ENCODE data around the gene FFAR3.
"Not testable (repeated sequence)": the region's sequence is repeated elsewhere in the genome, so short reads cannot be mapped to it uniquely, and the experiment has no call there.

Gene FFAR3

GRCh38 chr19:35377656-35378055 is 19.4 kb downstream of the FFAR3 start:
- no peaks in the 10 kb centered on the region for H3K4me1 ChIP-seq (ENCODE audit: control insufficient read depth, insufficient read depth, low read length)
- no peak overlapping the region for H3K9ac ChIP-seq (ENCODE audit: low read length in 2 of 2)
- peaks cover 0 to 4% of the 10 kb centered on the region in 2 donors for H3K9me3 ChIP-seq (ENCODE audit: control insufficient read depth in 2 of 2, low read length in 2 of 2)
- H3K27ac ChIP-seq (ENCODE audit: low read length): no peak overlapping the region
- H3K27me3 ChIP-seq (ENCODE audit: control insufficient read depth in 1 of 2, insufficient read depth in 2 of 2, low read length in 2 of 2): no peaks in the 10 kb centered on the region
- no peak overlapping the region for H3K4me3 ChIP-seq (ENCODE audit: low read length in 2 of 2)
- H3K36me3 ChIP-seq (ENCODE audit: control insufficient read depth in 2 of 2, insufficient read depth in 2 of 2, low read length in 2 of 2): no peaks in the 10 kb centered on the region

GRCh38 chr19:35378356-35378755 is 20.1 kb downstream of the FFAR3 start:
- Histone ChIP-seq H3K4me1 (ENCODE audit: control insufficient read depth, insufficient read depth, low read length) (no peaks in the 10 kb centered on the region), H3K9me3 (ENCODE audit: control insufficient read depth in 2 of 2, low read length in 2 of 2) (peaks cover 0 to 4% of the 10 kb centered on the region in 2 donors), H3K4me3 (ENCODE audit: low read length in 2 of 2) (no peak overlapping the region), H3K27me3 (ENCODE audit: control insufficient read depth in 1 of 2, insufficient read depth in 2 of 2, low read length in 2 of 2) (no peaks in the 10 kb centered on the region), H3K9ac (ENCODE audit: low read length in 2 of 2) (no peak overlapping the region), H3K36me3 (ENCODE audit: control insufficient read depth in 2 of 2, insufficient read depth in 2 of 2, low read length in 2 of 2) (no peaks in the 10 kb centered on the region), H3K27ac (ENCODE audit: low read length) (no peak overlapping the region)

GRCh38 chr19:35379545-35379944 is 21.3 kb downstream of the FFAR3 start:
- not testable (repeated sequence) for H3K4me1 ChIP-seq (ENCODE audit: control insufficient read depth, insufficient read depth, low read length)

GRCh38 chr19:35379992-35380391 is 21.7 kb downstream of the FFAR3 start:
- Histone ChIP-seq H3K9ac (ENCODE audit: low read length in 2 of 2) (no peak overlapping the region), H3K27ac (ENCODE audit: low read length) (no peak overlapping the region), H3K4me1 (ENCODE audit: control insufficient read depth, insufficient read depth, low read length) (no peaks in the 10 kb centered on the region), H3K4me3 (ENCODE audit: low read length in 2 of 2) (no peak overlapping the region), H3K36me3 (ENCODE audit: control insufficient read depth in 2 of 2, insufficient read depth in 2 of 2, low read length in 2 of 2) (no peaks in the 10 kb centered on the region), H3K9me3 (ENCODE audit: control insufficient read depth in 2 of 2, low read length in 2 of 2) (peaks cover 0 to 4% of the 10 kb centered on the region in 2 donors), H3K27me3 (ENCODE audit: control insufficient read depth in 1 of 2, insufficient read depth in 2 of 2, low read length in 2 of 2) (peaks cover 0 to 2% of the 10 kb centered on the region in 2 donors)

More at GRCh38 chr19:35379545-35379944, 21.3 kb downstream of the FFAR3 start:
- H3K36me3 ChIP-seq (ENCODE audit: control insufficient read depth in 2 of 2, insufficient read depth in 2 of 2, low read length in 2 of 2); H3K4me3 ChIP-seq (ENCODE audit: low read length in 2 of 2); H3K27me3 ChIP-seq (ENCODE audit: control insufficient read depth in 1 of 2, insufficient read depth in 2 of 2, low read length in 2 of 2); H3K9me3 ChIP-seq (ENCODE audit: control insufficient read depth in 2 of 2, low read length in 2 of 2); H3K9ac ChIP-seq (ENCODE audit: low read length in 2 of 2); H3K27ac ChIP-seq (ENCODE audit: low read length): not testable (repeated sequence)

GRCh38 chr19:35380450-35381124 is 22.3 kb downstream of the FFAR3 start:
- Histone ChIP-seq H3K4me1 (ENCODE audit: control insufficient read depth, insufficient read depth, low read length) (no peaks in the 10 kb centered on the region), H3K4me3 (ENCODE audit: low read length in 2 of 2) (no peak overlapping the region), H3K27me3 (ENCODE audit: control insufficient read depth in 1 of 2, insufficient read depth in 2 of 2, low read length in 2 of 2) (peaks cover 0 to 2% of the 10 kb centered on the region in 2 donors), H3K9ac (ENCODE audit: low read length in 2 of 2) (no peak overlapping the region), H3K9me3 (ENCODE audit: control insufficient read depth in 2 of 2, low read length in 2 of 2) (peaks cover 0 to 4% of the 10 kb centered on the region in 2 donors), H3K36me3 (ENCODE audit: control insufficient read depth in 2 of 2, insufficient read depth in 2 of 2, low read length in 2 of 2) (no peaks in the 10 kb centered on the region), H3K27ac (ENCODE audit: low read length) (no peak overlapping the region)

GRCh38 chr19:35381318-35381717 is 23.1 kb downstream of the FFAR3 start:
- Histone ChIP-seq H3K27ac (ENCODE audit: low read length) (no peak overlapping the region), H3K9ac (ENCODE audit: low read length in 2 of 2) (no peak overlapping the region), H3K27me3 (ENCODE audit: control insufficient read depth in 1 of 2, insufficient read depth in 2 of 2, low read length in 2 of 2) (peaks cover 0 to 2% of the 10 kb centered on the region in 2 donors), H3K4me1 (ENCODE audit: control insufficient read depth, insufficient read depth, low read length) (no peaks in the 10 kb centered on the region), H3K9me3 (ENCODE audit: control insufficient read depth in 2 of 2, low read length in 2 of 2) (peaks cover 0 to 4% of the 10 kb centered on the region in 2 donors), H3K4me3 (ENCODE audit: low read length in 2 of 2) (no peak overlapping the region), H3K36me3 (ENCODE audit: control insufficient read depth in 2 of 2, insufficient read depth in 2 of 2, low read length in 2 of 2) (no peaks in the 10 kb centered on the region)

GRCh38 chr19:35381926-35382325 is 23.7 kb downstream of the FFAR3 start:
- H3K36me3 ChIP-seq (ENCODE audit: control insufficient read depth in 2 of 2, insufficient read depth in 2 of 2, low read length in 2 of 2): no peaks in the 10 kb centered on the region
- no peak overlapping the region for H3K4me3 ChIP-seq (ENCODE audit: low read length in 2 of 2)
- peaks cover 0 to 4% of the 10 kb centered on the region in 2 donors for H3K9me3 ChIP-seq (ENCODE audit: control insufficient read depth in 2 of 2, low read length in 2 of 2)
- H3K9ac ChIP-seq (ENCODE audit: low read length in 2 of 2): no peak overlapping the region
- H3K27ac ChIP-seq (ENCODE audit: low read length): no peak overlapping the region
- H3K4me1 ChIP-seq (ENCODE audit: control insufficient read depth, insufficient read depth, low read length): no peaks in the 10 kb centered on the region
- peaks cover 0 to 2% of the 10 kb centered on the region in 2 donors for H3K27me3 ChIP-seq (ENCODE audit: control insufficient read depth in 1 of 2, insufficient read depth in 2 of 2, low read length in 2 of 2)

- Histone ChIP-seq H3K4me3 (ENCODE audit: low read length in 2 of 2) (no peak overlapping the region), H3K27ac (ENCODE audit: low read length) (no peak overlapping the region), H3K9me3 (ENCODE audit: control insufficient read depth in 2 of 2, low read length in 2 of 2) (peaks cover 0 to 1% of the 10 kb centered on the region in 2 donors), H3K9ac (ENCODE audit: low read length in 2 of 2) (no peak overlapping the region), H3K4me1 (ENCODE audit: control insufficient read depth, insufficient read depth, low read length) (no peaks in the 10 kb centered on the region), H3K36me3 (ENCODE audit: control insufficient read depth in 2 of 2, insufficient read depth in 2 of 2, low read length in 2 of 2) (no peaks in the 10 kb centered on the region), H3K27me3 (ENCODE audit: control insufficient read depth in 1 of 2, insufficient read depth in 2 of 2, low read length in 2 of 2) (peaks cover 0 to 2% of the 10 kb centered on the region in 2 donors)
Measured at GRCh38 chr19:35383536-35383935, 25.3 kb downstream of the FFAR3 start.

- H3K4me1 ChIP-seq (ENCODE audit: control insufficient read depth, insufficient read depth, low read length): no peaks in the 10 kb centered on the region
- H3K9me3 ChIP-seq (ENCODE audit: control insufficient read depth in 2 of 2, low read length in 2 of 2): no peaks in the 10 kb centered on the region
- H3K4me3 ChIP-seq (ENCODE audit: low read length in 2 of 2): no peak overlapping the region
- peaks cover 0 to 6% of the 10 kb centered on the region in 2 donors for H3K27me3 ChIP-seq (ENCODE audit: control insufficient read depth in 1 of 2, insufficient read depth in 2 of 2, low read length in 2 of 2)
- no peak overlapping the region for H3K9ac ChIP-seq (ENCODE audit: low read length in 2 of 2)
- no peak overlapping the region for H3K27ac ChIP-seq (ENCODE audit: low read length)
- no peaks in the 10 kb centered on the region for H3K36me3 ChIP-seq (ENCODE audit: control insufficient read depth in 2 of 2, insufficient read depth in 2 of 2, low read length in 2 of 2)
Measured at GRCh38 chr19:35388277-35389054, 30.2 kb downstream of the FFAR3 start.

GRCh38 chr19:35389192-35389861 is 31.1 kb downstream of the FFAR3 start:
- peaks cover 0 to 4% of the 10 kb centered on the region in 2 donors for H3K27me3 ChIP-seq (ENCODE audit: control insufficient read depth in 1 of 2, insufficient read depth in 2 of 2, low read length in 2 of 2)
- no peak overlapping the region for H3K27ac ChIP-seq (ENCODE audit: low read length)
- H3K9ac ChIP-seq (ENCODE audit: low read length in 2 of 2): no peak overlapping the region
- no peaks in the 10 kb centered on the region for H3K36me3 ChIP-seq (ENCODE audit: control insufficient read depth in 2 of 2, insufficient read depth in 2 of 2, low read length in 2 of 2)
- no peaks in the 10 kb centered on the region for H3K4me1 ChIP-seq (ENCODE audit: control insufficient read depth, insufficient read depth, low read length)
- no peak overlapping the region for H3K4me3 ChIP-seq (ENCODE audit: low read length in 2 of 2)
- H3K9me3 ChIP-seq (ENCODE audit: control insufficient read depth in 2 of 2, low read length in 2 of 2): no peaks in the 10 kb centered on the region

Data from stomach smooth muscle (tissue), 2 donors.